ENCODE measurements around the gene SHFL.

The SHFL gene

DNA sequence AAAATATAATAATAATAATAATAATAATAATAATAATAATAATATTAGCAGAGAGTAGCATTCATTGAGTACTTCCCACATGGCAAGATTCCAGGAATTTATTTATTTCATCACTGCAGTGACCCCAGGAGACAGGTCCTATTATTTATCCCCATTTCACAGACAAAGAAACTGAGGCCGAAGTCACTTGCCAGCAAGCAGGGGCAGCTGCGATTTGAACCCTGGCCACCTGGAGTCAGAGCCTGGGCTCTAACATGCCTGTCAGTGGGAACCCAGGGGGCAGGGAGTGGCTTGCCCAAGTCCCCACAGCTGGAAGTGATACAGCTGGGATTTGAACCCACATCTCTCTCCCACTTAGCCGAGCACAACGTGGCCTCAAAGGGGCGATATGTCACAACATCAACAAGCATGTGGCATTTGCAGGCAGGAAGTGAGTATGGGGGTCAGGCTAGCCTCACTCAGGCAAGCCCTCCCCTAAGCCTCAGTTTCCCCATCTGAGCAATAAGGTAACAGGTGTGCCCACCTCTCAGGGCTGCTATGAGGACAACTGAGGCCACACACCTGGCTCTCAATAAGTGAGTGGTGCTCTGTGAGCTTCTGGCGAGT, 2.9 kb downstream of the SHFL start:
- DNase-seq = no peak

DNA sequence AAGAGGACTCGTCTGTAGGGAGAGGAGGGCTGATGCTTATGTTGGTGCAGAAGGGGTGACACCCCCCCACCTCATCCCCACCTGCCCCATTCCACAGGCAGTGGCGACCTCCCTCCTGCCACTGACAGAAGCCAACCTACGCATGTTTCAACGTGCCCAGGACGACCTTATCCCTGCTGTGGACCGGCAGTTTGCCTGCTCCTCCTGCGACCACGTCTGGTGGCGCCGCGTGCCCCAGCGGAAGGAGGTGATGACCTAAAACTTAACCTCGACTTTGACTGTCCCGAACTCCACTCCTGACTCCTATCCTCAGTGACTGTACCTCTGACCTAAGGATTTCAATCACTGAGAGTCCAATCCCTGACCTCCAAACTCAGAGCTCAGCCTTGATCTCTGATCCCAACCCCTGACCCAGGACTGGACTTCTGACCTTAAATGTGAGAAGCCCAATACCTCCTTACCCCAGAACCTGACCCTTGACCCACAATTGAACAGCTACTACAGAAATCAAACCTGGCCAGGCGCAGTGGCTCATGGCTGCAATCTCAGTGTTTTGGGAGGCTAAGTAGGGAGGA, 3.8 kb downstream of the SHFL start:
- no peak for DNase-seq

- DNase-seq = no peak
Observed at GRCh38 chr19:10091370-10091687, 5.2 kb downstream of the SHFL start.

DNA sequence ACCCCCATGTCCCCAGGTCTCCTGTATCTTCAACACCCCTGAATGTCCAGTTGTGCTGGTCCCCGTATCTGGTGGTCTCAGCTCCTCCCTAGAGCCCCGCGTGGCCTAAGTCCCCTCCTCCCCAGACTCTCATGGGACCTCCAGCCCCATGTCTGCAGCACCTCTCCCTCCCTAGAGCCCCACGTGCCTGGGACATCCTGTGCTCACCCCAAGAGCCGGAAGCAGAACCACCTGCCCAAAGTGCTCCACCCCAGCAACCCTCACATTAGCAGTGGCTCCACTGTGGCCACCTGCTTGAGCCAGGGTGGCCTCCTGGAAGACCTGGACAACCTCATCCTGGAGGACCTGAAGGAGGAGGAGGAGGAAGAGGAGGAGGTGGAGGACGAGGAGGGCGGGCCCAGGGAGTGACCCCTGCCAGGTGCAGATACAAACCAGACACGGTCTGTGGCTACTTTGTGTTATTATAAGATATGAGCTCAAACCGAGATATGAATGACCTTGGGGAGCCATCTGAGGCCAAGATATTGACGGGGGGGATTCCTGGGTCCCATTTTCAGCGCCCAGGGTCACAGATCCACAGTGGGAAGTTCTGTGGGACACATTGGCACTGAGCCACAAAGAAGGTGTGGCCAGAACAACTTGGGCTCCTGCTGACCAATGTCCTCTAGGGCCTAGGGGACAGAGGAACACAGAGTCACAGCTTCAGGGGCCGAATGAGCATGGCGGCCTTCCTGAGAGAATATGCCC, 6.0 kb downstream of the SHFL start:
- DNase-seq = no peak

DNA sequence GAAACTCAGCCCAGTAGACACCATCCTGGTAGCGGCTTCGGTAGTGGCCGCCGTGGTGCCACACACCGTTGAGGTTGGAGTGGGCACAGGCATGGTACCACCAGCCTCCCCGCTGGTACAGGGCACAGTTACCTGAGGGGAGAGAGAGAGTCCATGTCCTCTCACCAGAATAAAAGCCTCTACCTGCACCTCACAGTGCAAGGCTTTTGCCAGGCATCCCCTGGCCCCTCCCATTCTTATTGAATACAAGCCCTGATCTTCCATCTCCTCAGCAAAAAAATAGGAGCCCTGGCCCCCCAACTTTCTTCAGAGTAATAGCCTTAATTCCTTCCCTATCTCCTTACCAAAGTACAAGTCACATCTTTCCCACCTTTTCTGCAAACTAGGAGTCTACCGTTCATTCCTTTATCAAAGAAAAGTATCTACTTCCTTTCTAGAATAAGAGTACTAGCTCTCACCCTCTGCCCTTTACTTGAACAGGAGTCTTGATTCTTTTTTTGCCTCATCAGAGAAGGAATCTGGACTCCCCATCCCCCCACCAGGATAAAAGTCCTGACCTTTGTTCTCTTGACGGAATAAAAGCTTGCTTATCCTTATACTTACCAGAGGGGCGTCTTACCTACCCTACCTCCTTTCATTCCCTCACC, 6.7 kb downstream of the SHFL start:
- DNase-seq = no peak

DNA sequence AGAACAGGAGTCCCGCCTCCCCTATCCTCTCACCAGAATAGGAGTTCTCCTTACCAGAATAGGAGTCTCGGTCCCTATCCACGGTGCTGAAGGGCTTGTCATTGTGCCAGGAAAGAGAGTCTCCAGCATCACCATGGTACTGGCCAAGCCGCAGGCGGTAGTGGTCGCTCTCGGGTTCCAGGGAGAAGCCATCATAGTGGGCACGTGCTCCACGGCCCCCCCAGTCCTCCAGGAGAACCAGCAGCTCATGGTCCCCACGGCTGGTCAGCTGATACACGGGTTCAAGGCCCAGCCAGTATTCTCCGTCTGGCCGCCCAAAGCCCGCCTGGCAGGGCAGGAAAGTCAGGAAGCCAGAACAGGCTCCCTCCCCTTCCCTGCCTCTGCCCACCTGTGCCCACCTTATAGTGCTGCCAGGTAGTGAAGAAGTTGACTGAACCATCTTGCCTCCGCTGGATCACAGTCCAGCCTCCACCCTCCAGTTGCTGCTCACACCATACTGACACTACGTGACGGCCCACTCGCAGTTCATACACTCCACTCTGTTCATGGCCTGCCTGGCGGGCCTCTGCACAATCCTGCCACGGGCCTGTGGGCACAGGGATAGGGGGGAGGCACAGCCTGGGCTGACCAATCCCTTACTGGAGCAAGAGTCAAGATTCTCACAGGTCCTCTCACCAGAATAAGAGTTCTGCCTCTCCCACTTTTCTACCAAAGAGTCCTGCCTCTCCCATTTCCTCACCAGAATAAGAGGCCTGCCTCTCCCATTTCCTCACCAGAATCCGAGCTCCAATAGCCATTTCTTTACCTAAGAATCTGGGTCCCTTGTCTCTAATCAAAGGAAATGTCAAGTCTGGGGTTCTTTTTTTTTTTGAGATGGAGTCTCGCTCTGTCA, 7.4 kb downstream of the SHFL start:
- no peak for DNase-seq

- no peak for DNase-seq
Observed at GRCh38 chr19:10095622-10095947, 9.5 kb downstream of the SHFL start.

DNA sequence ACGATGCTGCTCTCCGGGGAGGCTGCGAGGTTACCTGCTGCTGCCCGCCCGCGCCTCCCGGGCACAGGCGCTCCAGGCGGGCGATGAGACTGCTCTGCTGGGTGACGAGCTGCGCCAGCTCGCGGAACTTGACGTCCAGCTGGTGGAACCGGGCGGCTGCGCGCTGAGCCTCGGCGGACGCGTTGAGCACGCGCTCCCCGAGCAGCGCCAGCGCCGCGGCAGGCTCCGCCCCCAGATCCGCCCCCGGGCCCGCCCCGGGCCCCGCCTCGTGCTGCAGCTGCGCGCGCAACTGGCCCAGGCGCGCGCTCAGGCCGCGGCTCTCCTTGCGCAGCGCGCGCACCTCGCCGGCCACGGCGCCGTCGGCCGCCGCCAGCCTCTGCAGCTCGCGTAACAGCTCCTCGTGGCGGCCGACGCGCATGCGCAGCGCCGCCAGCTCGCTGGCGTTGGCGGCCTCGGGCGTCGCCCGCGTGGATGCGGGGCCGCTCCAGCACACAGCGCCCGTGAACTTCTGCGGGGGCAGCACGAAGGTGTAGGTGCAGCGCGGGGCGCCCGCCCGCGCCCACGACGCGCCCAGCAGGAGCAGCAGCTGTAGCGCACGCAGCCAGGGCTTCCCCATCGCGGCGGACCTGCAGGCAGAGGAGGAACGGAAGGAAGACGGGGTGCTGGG, 10.0 kb downstream of the SHFL start:
- DNase-seq = peak; percentile 91

GRCh38 chr19:10096615-10096963, 10.5 kb downstream of the SHFL start:
- DNase-seq = no peak

DNA sequence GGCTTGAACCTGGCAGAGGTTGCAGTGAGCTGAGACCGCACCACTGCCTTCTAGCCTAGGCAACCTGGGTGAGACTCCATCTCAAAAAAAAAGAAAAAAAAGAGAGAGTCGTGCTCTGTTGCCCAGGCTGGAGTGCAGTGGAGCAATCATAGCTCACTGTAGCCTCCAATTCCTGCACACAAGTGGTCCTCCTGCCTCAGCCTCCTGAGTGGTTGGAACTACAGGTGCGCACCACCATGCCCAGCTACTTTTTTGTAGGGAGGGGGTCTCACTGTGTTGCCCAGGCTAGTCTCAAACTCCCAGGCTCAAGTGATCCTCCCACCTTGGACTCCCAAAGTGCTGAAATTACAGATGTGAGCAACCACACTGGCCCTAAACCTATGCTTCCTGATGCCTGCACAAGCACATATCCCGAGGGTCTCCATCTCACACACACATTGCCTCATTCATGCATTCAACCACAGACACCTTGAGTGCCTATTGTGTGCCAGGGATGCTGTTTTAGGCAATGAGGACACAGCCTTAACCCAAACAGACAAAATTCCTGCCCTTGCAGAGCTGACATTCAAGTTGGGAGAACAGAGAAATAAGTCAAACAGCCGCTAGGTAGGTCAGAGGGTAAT, 14.2 kb downstream of the SHFL start:
- no peak for DNase-seq

GRCh38 chr19:10102787-10103236, 16.7 kb downstream of the SHFL start:
- DNase-seq = no peak

- DNase-seq = no peak
Observed at GRCh38 chr19:10104130-10104513, 18.0 kb downstream of the SHFL start.

DNA sequence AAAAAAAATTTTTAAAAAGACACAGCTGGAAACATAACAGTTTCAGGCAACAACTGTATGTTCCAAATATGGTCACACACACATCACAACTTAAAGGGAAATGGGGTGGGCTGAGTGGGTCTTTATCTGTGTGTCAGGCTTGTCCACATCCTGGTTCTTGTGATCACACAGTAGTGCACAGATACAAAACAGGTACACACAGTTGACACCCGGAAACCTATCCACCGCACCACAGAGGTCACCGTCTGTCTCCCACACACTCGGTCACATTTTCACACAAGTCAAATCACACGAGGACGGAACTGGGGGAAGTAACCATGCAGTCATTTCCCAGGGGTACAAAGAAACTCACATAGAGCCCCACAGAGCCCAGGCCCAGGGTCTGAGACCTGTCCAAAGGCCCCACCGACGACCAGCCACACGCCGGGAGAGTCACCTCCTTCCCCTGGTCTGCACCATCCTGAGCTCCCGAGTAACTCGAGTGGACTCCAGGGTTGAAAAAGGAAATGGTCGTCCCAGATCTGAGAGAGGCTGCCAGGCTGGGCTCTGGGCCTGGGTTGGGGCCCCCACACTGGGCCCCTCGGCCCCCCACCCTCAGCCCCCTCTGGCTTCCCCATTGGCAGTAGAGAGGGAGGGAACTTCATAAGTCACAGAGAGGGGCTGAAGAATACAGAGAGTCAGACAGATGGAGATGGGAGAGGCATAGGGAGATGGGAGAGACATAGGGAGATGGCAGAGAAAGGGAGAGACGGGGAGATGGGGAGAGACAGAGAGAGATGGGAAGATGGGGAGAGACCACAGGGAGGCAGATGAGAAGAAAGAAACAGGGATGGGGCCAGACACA, 18.8 kb downstream of the SHFL start:
- peak; percentile 35 for DNase-seq

GRCh38 chr19:10105509-10106099, 19.5 kb downstream of the SHFL start:
- no peak for DNase-seq

DNA sequence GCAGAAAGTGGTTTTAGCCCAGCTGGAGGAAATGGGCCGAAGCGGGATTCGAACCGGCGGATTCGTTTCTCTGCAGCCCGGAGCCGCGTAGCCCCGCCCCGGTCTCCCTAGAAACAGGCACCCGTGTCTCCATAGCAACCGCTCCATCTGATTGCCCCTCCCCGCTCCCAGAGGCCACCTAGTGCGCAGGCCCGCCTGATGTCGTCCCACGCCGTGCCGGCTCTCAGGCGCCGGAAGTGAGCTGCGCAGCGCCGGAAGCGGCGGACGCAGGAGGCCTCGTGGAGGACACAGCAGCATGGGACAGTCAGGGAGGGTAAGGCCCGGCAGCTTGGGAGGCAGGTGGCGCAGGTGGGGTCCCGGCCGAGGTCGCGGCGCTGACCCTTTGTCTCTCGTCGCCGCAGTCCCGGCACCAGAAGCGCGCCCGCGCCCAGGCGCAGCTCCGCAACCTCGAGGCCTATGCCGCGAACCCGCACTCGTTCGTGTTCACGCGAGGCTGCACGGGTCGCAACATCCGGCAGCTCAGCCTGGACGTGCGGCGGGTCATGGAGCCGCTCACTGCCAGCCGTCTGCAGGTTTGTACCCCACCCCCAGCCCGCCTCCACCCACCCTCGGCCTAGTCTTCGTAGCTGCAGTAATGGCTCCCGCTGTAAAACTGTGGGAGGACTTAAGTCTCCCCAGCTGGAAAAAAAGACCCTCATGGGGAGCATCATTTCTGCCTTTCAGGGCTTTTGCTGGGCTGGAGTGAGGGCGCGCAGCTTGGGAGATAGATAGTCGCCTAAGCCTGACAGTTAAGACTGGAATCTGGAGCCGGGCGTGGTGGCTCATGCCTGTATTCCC, 20.2 kb downstream of the SHFL start, which contains the start of gene PPAN:
PPAN (plus strand) TSS at position 263 of the 837 bp plus-strand sequence; CDS start at position 296, 33 bp downstream.
- peak; percentile 98 for DNase-seq

DNA sequence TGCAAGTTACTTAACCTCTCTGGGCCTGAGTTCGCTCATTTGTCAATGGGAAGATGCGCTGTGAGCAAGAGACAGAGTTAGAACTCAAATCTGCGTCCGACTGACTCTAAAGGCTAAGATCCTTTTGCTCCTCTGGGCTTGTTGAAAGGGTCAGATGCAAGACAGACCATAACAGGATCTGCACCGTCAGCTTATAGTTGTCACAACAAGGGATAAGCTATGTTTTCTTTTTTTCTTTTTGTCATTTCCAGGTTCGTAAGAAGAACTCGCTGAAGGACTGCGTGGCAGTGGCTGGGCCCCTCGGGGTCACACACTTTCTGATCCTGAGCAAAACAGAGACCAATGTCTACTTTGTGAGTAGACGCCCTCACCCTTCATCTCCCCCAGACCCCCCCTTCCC, 21.1 kb downstream of the SHFL start:
- DNase-seq = no peak

DNA sequence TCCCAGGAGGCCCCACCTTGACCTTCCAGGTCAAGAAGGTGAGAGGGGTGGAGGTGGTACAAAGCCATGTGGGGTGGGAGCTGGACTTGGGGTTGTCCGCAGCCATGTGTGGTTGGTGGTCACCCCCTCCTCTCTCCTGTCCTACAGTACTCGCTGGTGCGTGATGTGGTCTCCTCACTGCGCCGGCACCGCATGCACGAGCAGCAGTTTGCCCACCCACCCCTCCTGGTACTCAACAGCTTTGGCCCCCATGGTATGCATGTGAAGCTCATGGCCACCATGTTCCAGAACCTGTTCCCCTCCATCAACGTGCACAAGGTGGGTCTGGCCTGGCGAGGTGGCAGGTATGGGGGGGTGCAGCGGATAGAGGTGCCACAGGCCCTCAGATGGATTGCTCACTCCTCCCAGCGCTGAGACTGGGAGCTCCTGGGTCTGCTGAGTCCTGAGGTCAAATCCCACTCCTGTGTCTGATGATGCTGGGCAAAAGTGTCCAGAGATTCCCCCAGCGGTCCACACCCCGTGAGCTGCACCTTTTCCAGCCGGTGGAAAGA, 21.8 kb downstream of the SHFL start:
- no peak for DNase-seq

- DNase-seq = no peak
Observed at GRCh38 chr19:10109528-10109927, 23.4 kb downstream of the SHFL start.

Data from islet precursor cell (in vitro differentiated cells).